ENCODE results near the gene WFDC6.

WFDC6 gene

DNA sequence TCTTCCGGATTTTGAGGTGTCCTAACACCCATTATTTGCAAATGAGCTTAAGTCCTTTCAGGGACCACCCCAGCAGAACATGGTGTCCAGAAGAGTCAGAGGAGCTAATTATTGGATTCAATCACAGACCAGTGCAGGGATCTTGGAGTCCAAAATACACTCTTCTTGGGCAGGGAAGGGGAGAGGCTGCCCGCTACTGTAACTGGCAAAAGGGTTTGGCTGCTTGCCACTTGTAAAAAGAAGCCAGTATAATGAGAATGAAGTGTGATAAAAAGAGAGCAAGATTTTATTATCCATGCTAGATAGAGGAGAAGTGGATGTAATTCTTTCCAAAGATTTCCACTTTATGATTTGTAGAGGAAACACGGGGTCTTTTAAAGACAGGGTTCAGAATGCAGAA lies 43.1 kb downstream of the WFDC6 start:
- H3K4me1 ChIP-seq (ENCODE audit: insufficient read depth, low read length): no peaks in the 10 kb centered on the region

DNA sequence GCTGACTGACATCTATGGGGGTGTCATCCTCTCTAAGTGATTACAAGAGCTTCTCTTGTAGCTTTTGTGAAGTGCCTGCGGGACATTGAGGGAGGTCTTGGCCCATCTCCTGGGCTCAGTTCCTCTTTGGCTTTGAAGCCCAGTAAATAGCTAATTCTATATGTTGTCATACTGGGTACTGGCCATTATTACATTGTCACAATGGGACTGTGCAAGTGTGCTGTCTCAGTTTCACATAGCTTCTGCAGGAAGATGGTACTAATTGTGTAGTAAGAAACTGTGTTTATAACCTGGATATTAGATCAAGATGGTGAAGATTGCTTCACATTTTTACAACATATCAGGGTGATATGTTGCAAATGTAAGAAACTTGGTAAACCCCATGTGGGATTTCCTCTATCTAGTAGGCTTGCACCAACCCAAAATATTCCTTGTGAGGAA lies 43.8 kb downstream of the WFDC6 start:
- Histone ChIP-seq H3K36me3 (ENCODE audit: insufficient read depth, low read depth, low read length) (no peaks in the 10 kb centered on the region), H3K4me1 (ENCODE audit: insufficient read depth, low read length) (no peaks in the 10 kb centered on the region), H3K27ac (ENCODE audit: low read length) (no peak overlapping the region), H3K9ac (ENCODE audit: low read depth, low read length) (no peak overlapping the region), H3K9me3 (ENCODE audit: insufficient read depth, low read depth, low read length) (no peaks in the 10 kb centered on the region), H3K27me3 (ENCODE audit: insufficient read depth, low read length) (no peaks in the 10 kb centered on the region), H3K4me3 (ENCODE audit: low read length) (no peak overlapping the region)

More for the DNA sequence above, 43.1 kb downstream of the WFDC6 start:
- no peaks in the 10 kb centered on the region for H3K36me3 ChIP-seq (ENCODE audit: insufficient read depth, low read depth, low read length)
- H3K9me3 ChIP-seq (ENCODE audit: insufficient read depth, low read depth, low read length): no peaks in the 10 kb centered on the region
- no peak overlapping the region for H3K4me3 ChIP-seq (ENCODE audit: low read length)
- H3K9ac ChIP-seq (ENCODE audit: low read depth, low read length): no peak overlapping the region
- no peak overlapping the region for H3K27ac ChIP-seq (ENCODE audit: low read length)
- H3K27me3 ChIP-seq (ENCODE audit: insufficient read depth, low read length): no peaks in the 10 kb centered on the region

DNA sequence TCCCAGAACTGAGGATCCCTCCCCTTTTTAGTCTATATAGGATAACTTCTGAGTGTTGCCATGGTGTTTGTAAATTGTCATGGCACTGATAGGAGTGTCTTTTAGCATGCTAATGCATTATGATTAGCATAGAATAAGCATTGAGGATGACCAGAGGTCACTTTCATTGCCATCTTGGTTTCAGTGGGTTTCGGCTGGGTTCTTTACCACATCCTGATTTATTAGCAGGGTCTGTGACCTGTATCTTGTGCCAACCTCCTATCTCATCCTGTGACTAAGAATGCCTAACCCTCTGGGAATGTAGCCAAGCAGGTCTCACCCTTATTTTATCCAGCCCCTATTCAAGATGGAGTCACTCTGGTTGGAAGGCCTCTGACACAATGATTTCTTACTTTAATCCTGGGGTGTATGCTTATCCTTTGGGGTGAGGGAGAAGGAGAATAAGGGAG lies 50.2 kb downstream of the WFDC6 start:
- Histone ChIP-seq H3K36me3 (ENCODE audit: insufficient read depth, low read depth, low read length) (no peaks in the 10 kb centered on the region), H3K9ac (ENCODE audit: low read depth, low read length) (no peak overlapping the region)

DNA sequence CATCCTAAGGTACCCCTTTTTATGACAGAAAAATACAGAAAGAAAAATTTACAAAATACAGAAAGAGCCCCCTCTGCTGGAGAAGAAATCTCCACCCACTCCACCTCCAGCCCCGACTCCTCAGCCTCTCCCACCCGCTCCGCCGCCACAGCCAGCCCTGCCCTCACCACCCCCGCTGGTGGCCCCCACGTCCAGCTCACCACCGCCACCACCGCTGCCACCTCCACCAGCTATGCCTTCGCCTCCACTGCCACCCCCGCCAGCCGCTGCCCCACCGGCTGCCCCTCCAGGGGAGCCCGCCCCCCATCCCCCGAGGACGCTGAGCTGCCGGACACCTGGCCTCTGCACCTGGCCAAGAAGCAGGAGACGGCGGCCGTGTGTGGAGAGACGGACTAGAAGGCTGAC lies 52.0 kb downstream of the WFDC6 start:
- H3K4me1 ChIP-seq (ENCODE audit: insufficient read depth, low read length): peaks cover 21% of the 10 kb centered on the region; the same call in 1 of the 2 replicates
- H3K9ac ChIP-seq (ENCODE audit: low read depth, low read length): no peak overlapping the region; the same call in 1 of the 2 replicates
- H3K27ac ChIP-seq (ENCODE audit: low read length): no peak overlapping the region
- H3K4me3 ChIP-seq (ENCODE audit: low read length): peak overlapping the region; percentile 60; the same call in 1 of the 2 replicates
- no peaks in the 10 kb centered on the region for H3K27me3 ChIP-seq (ENCODE audit: insufficient read depth, low read length)
- H3K9me3 ChIP-seq (ENCODE audit: insufficient read depth, low read depth, low read length): no peaks in the 10 kb centered on the region
- no peaks in the 10 kb centered on the region for H3K36me3 ChIP-seq (ENCODE audit: insufficient read depth, low read depth, low read length)

More for the DNA sequence above, 50.2 kb downstream of the WFDC6 start:
- peaks cover 21% of the 10 kb centered on the region; the same call in 1 of the 2 replicates for H3K4me1 ChIP-seq (ENCODE audit: insufficient read depth, low read length)
- no peaks in the 10 kb centered on the region for H3K9me3 ChIP-seq (ENCODE audit: insufficient read depth, low read depth, low read length)
- no peaks in the 10 kb centered on the region for H3K27me3 ChIP-seq (ENCODE audit: insufficient read depth, low read length)
- no peak overlapping the region for H3K4me3 ChIP-seq (ENCODE audit: low read length)
- H3K27ac ChIP-seq (ENCODE audit: low read length): no peak overlapping the region

DNA sequence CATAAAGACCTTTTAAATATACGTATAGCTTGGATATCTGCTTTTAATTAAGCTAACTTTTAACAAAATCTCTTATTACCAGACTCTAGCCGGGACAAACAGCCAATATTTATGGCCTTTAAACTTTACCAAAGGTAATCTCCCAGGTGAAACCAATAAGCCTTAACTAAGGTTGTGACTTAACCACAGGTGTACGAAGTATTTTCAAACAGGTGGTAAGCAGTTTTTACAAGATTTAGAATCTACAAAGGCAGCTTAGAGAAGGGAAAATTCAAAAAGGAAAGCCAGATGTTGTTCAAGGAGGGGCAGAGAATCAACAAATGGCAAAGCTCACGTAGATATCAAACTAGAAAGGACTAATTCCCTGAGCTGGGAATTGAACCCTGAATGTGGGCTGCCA lies 53.9 kb downstream of the WFDC6 start:
- no peak overlapping the region for H3K27ac ChIP-seq (ENCODE audit: low read length)
- H3K27me3 ChIP-seq (ENCODE audit: insufficient read depth, low read length): no peaks in the 10 kb centered on the region
- H3K4me1 ChIP-seq (ENCODE audit: insufficient read depth, low read length): peaks cover 21% of the 10 kb centered on the region; the same call in 1 of the 2 replicates
- no peak overlapping the region for H3K9ac ChIP-seq (ENCODE audit: low read depth, low read length)
- H3K9me3 ChIP-seq (ENCODE audit: insufficient read depth, low read depth, low read length): no peaks in the 10 kb centered on the region
- H3K36me3 ChIP-seq (ENCODE audit: insufficient read depth, low read depth, low read length): peaks cover 6% of the 10 kb centered on the region
- H3K4me3 ChIP-seq (ENCODE audit: low read length): no peak overlapping the region

DNA sequence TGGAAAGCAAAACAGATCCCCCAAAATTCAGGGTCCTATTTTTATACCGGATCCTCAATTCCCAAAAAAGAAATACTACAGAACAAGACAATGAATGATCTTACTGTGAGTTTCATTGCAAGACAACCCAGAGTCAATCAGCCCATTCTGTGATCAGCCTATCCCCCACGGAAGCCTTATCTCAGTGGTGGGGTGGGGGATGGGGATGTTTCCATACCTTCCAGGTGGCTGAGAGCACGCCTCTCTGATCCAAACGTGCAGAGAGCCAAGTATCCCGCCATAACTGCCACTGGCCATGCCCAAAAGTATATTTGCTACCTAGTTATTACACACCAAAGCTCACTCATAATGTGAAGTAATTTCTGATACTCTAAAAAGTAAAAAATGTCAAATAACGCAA lies 54.6 kb downstream of the WFDC6 start:
- H3K9me3 ChIP-seq (ENCODE audit: insufficient read depth, low read depth, low read length): no peaks in the 10 kb centered on the region
- peak overlapping the region; percentile 10; the same call in 1 of the 2 replicates for H3K9ac ChIP-seq (ENCODE audit: low read depth, low read length)
- H3K4me1 ChIP-seq (ENCODE audit: insufficient read depth, low read length): peaks cover 21% of the 10 kb centered on the region; the same call in 1 of the 2 replicates
- H3K36me3 ChIP-seq (ENCODE audit: insufficient read depth, low read depth, low read length): peaks cover 6% of the 10 kb centered on the region
- H3K27me3 ChIP-seq (ENCODE audit: insufficient read depth, low read length): no peaks in the 10 kb centered on the region
- no peak overlapping the region for H3K4me3 ChIP-seq (ENCODE audit: low read length)
- no peak overlapping the region for H3K27ac ChIP-seq (ENCODE audit: low read length)
